OCI-LY1 (cell line): ENCODE results near the gene TPRG1.

ENCODE experiments used
- H2AFZ ChIP-seq: fragments of 200-600 bp; sonication (generic), shearing (Covaris generic); 2 replicates; pipeline ENCODE4 v1.6.0; 2014; ENCODE audit warnings: antibody characterized with exemption, mild to moderate bottlenecking, low read length
- H3F3A ChIP-seq: fragments of 200-600 bp; sonication (generic), shearing (Covaris generic); 2 replicates; pipeline ENCODE4 v1.6.0; 2014; ENCODE audit warnings: mild to moderate bottlenecking, antibody characterized with exemption, low read length, moderate library complexity; ENCODE audit not compliant: insufficient read depth
- H3K27ac ChIP-seq: fragments of 200-600 bp; sonication (generic); 2 replicates; pipeline ENCODE4 v1.5.1; 2014; ENCODE audit warnings: low read length, mixed run types, mild to moderate bottlenecking, low read depth; ENCODE audit not compliant: poor library complexity, severe bottlenecking
- H3K27me3 ChIP-seq: fragments of 200-600 bp; sonication (generic); 2 replicates; pipeline ENCODE4 v1.6.0; 2014; ENCODE audit warnings: antibody characterized with exemption, mild to moderate bottlenecking, low read length, moderate library complexity; ENCODE audit not compliant: insufficient read depth
- H3K36me3 ChIP-seq: fragments of 200-600 bp; sonication (generic); 2 replicates; pipeline ENCODE4 v1.6.1; 2014; ENCODE audit warnings: mild to moderate bottlenecking, antibody characterized with exemption, low read length, moderate library complexity, mixed read lengths; ENCODE audit not compliant: insufficient read depth
- H3K4me1 ChIP-seq: fragments of 200-600 bp; sonication (generic); 2 replicates; pipeline ENCODE4 v1.5.1; 2014; ENCODE audit warnings: mild to moderate bottlenecking, low read length, moderate library complexity; ENCODE audit not compliant: insufficient read depth, severe bottlenecking
- H3K4me2 ChIP-seq: fragments of 200-600 bp; sonication (generic), shearing (Covaris generic); 2 replicates; pipeline ENCODE4 v1.6.1; 2014; ENCODE audit warnings: low read length
- H3K4me3 ChIP-seq: fragments of 200-600 bp; sonication (generic); 2 replicates; pipeline ENCODE4 v1.5.1; 2014; ENCODE audit warnings: low read length, low read depth, mild to moderate bottlenecking, mixed read lengths; ENCODE audit not compliant: poor library complexity, severe bottlenecking
- H3K79me2 ChIP-seq: fragments of 200-600 bp; shearing (Covaris generic); 2 replicates; pipeline ENCODE4 v1.6.1; 2016; ENCODE audit warnings: mixed run types, low read length, mixed read lengths; ENCODE audit not compliant: insufficient read depth
- H3K9ac ChIP-seq: fragments of 200-600 bp; sonication (generic), shearing (Covaris generic); 2 replicates; pipeline ENCODE4 v1.6.1; 2014; ENCODE audit warnings: mild to moderate bottlenecking, low read length, mixed read lengths
- H3K9me2 ChIP-seq: fragments of 200-600 bp; sonication (generic), shearing (Covaris generic); 2 replicates; pipeline ENCODE4 v1.6.1; 2014; ENCODE audit warnings: low read depth, mild to moderate bottlenecking, low read length, mixed read lengths
- H3K9me3 ChIP-seq: fragments of 200-600 bp; shearing (Covaris generic); 2 replicates; pipeline ENCODE4 v1.6.1; 2014; ENCODE audit warnings: low read length, mixed read lengths
- H4K20me1 ChIP-seq: fragments of 200-600 bp; sonication (generic), shearing (Covaris generic); 2 replicates; pipeline ENCODE4 v1.6.0; 2016; ENCODE audit warnings: mild to moderate bottlenecking, low read length; ENCODE audit not compliant: insufficient read depth
- CTCF ChIP-seq: fragments of 200-600 bp; sonication (generic), shearing (Covaris generic); IDR thresholded peaks from 2 replicates; pipeline ENCODE4 v1.5.1; 2017; ENCODE audit warnings: mild to moderate bottlenecking, antibody characterized with exemption, low read length, moderate library complexity, mixed read lengths
- EZH2 ChIP-seq: fragments of 200-600 bp; sonication (generic), shearing (Covaris generic); IDR thresholded peaks from 2 replicates; pipeline ENCODE4 v1.8.0; 2017; ENCODE audit warnings: borderline replicate concordance, mixed run types, mild to moderate bottlenecking, antibody characterized with exemption, low read length, moderate library complexity, mixed read lengths

TPRG1 gene

DNA sequence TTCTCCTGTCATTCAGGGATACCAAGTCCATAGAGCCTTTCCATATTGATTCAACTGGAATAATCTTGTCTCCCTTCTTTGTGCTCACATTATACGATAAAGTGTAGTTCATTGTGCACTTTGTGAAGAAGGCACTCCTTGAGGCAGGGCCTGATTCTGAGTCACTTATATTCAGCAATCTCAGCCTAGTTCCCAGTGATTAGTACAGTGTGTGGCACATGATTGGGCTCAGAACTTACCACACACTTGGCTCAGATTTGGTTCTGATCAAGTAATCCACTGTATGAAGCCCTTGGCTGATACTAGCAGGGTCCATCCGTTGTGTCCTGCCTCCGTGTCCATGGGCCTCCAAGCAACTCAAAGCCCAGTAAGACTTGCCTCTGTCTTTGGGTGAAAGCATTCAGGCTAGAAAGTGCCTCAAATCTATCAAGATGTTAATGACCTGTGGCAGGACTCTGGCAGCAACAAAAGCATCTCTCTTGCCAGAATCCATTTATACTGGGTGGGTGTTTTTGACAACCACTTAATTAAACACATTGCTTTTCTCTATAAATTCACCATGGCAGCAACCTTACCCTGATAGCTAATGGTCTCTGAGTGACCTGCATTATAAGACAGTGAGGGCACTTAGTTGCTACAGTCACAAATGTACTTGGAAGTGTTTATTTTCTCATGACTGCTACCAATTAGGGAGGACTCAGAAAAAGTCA lies 51.3 kb downstream of the TPRG1 start:
- Histone ChIP-seq H3K4me3 (no peak overlapping the region), H3K36me3 (no peaks in the 10 kb centered on the region), H4K20me1 (no peaks in the 10 kb centered on the region), H3K4me2 (no peak overlapping the region), H3K27me3 (no peaks in the 10 kb centered on the region), H2AFZ (no peak overlapping the region), H3K79me2 (no peaks in the 10 kb centered on the region), H3K4me1 (no peaks in the 10 kb centered on the region), H3K9me3 (no peaks in the 10 kb centered on the region), H3K27ac (no peak overlapping the region), H3K9ac (no peak overlapping the region), H3K9me2 (no peaks in the 10 kb centered on the region), H3F3A (no peaks in the 10 kb centered on the region)
- no peak for TF ChIP-seq EZH2
- TF ChIP-seq CTCF, result no peak

DNA sequence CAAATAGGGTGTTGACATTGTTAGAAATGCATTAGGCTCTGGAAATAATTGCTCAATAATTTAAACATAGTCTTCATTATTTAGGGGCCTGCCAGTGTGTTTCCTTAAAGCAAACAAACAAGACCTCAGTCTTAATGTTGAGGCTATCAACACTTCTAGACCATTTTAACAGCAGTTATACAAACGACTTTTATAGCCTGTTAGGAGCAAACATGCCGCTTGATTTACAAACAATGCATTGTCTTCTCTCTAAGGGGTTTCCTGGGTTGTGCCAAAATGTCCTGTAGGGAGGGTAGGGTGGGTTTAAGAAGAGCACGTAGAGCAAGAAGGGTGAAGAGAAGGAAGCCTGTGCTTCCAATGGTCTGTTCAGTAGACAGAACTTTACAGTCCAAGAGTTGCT lies 53.7 kb downstream of the TPRG1 start:
- H2AFZ ChIP-seq, result no peak overlapping the region
- H3K36me3 ChIP-seq, result no peaks in the 10 kb centered on the region
- no peak overlapping the region for H3K27ac ChIP-seq
- H4K20me1 ChIP-seq, result no peaks in the 10 kb centered on the region
- H3F3A ChIP-seq, result no peaks in the 10 kb centered on the region
- no peaks in the 10 kb centered on the region for H3K9me3 ChIP-seq
- no peaks in the 10 kb centered on the region for H3K79me2 ChIP-seq
- no peak overlapping the region for H3K9ac ChIP-seq
- H3K4me2 ChIP-seq, result no peak overlapping the region
- no peaks in the 10 kb centered on the region for H3K27me3 ChIP-seq
- H3K4me3 ChIP-seq, result no peak overlapping the region
- H3K4me1 ChIP-seq, result no peaks in the 10 kb centered on the region
- TF ChIP-seq EZH2 (no peak), CTCF (no peak)
- no peaks in the 10 kb centered on the region for H3K9me2 ChIP-seq

GRCh38 chr3:189227249-189227648 lies 55.5 kb downstream of the TPRG1 start:
- H3K4me2 ChIP-seq, result no peak overlapping the region
- no peaks in the 10 kb centered on the region for H3K4me1 ChIP-seq
- no peak overlapping the region for H3K4me3 ChIP-seq
- no peaks in the 10 kb centered on the region for H3K9me2 ChIP-seq
- no peaks in the 10 kb centered on the region for H4K20me1 ChIP-seq
- H3K27me3 ChIP-seq, result no peaks in the 10 kb centered on the region
- H3K9ac ChIP-seq, result no peak overlapping the region
- H2AFZ ChIP-seq, result no peak overlapping the region
- TF ChIP-seq EZH2, result no peak
- TF ChIP-seq CTCF, result no peak
- no peak overlapping the region for H3K27ac ChIP-seq
- no peaks in the 10 kb centered on the region for H3K9me3 ChIP-seq
- H3K36me3 ChIP-seq, result no peaks in the 10 kb centered on the region
- H3K79me2 ChIP-seq, result no peaks in the 10 kb centered on the region
- H3F3A ChIP-seq, result no peaks in the 10 kb centered on the region
